Superior temporal gyrus (tissue), 1 donor: ENCODE measurements around the gene VGLL3.
"Not testable (repeated sequence)": the region's sequence is repeated elsewhere in the genome, so short reads cannot be mapped to it uniquely, and the experiment has no call there.

Experiments used
- DNase-seq: peaks from one replicate; pipeline ENCODE4 v3.0.0-alpha.2; 2016; ENCODE audit errors: extremely low spot score

Gene VGLL3

DNA sequence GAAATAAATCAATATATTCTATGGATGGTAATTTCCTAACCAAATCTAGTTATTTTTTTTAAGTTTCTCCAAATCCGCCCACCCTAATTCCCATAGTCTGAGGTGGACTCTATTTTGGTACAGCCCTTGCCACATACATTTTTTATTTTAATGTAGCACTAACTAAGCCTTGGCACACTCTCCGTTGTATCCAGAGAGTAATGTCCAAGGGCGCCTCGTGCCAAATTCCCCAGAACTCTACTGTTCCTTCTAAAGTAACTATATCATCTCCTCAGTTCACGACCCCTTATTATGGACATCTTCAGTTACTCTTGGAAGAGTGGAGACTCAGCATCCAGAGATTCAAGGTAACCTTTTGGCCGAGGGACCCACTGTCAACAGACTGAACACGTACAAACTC lies 1.3 kb downstream of the VGLL3 start:
- DNase-seq: no peak

GRCh38 chr3:86989006-86989405 lies 1.9 kb downstream of the VGLL3 start:
- no peak for DNase-seq

DNA sequence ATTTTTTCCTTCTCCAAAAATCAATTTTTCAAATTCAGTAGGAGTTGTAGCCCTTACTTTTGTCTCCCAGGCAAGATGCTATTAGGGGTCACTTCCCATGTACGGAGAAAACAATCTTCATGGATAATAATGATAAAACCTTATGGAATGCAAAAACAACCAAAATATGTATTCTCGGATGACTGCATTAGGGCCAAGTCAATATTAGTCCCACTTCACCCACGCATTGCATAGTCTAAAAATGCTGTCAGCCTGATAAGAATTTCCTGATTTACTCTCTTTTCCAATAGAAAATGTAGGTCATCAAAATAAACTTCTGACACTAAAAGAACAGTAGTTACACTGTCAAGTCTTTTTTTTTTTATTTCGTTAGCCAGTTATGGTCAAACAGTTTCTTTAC lies 2.7 kb downstream of the VGLL3 start:
- no peak for DNase-seq

GRCh38 chr3:86987421-86987715 lies 3.6 kb downstream of the VGLL3 start:
- no peak for DNase-seq

DNA sequence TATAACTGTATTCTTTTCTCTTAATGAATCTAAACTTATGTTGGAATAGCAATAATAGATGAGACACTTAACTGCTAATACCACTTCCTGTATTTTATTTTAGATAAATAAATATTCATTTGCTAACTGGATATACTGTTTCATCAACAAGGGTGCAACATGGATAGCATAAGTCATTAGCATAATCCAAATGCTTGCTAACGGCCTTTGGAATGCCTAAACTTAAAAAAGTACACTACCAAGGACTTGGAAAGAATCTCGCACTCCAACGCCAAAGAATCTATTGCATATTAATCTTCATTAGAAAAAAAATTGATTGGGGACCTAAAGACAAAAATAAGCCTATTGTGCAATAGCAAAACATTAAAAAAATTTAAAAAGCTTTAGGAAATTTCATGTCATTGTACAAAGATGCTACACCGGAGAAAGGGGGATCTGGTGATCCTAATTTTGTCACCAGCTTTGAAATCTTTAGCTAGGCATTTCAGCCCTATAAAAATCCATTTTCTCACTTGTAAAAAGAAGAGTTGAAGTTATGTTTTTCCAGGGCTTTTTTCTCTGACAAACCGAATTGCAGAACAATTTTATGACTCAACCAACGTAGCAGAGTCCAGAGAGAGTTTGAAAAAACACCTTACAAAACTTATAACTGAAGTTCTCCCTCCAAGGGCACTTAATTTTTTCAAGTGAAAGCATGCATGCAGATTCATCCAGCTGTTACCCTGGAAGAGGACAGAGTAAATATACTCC lies 4.1 kb downstream of the VGLL3 start:
- DNase-seq: no peak

DNA sequence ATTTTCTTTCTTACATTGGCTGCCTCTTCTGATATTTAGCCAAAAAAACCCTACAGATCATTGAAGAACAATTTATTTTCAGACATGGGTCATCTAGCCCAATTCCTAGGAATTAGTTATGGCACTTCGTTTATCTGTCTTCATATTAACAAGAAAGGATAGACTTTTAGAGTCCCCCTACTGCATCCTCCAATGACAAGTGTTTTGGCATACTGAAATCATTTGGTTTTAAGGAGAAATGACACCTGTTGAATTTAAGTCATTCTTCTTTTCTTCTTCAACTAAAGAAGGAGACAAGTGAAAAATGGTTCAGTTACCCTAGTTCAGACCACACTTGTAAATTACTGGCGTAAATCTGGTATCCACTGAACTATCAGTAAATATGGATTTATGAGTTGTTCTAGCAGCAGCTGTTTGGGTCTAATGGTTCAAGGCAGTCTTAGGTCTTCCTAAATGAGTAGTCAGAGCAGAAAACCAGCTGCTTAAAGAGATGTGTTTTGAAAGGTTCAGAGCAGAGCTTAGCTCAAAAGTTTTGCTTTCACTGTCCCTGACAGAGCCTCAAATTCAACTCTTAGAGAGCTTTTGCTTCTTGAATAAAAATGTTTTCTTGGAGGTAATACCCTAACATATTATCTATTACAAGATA lies 5.6 kb downstream of the VGLL3 start:
- DNase-seq: no peak

- no peak for DNase-seq
These were observed 6.7 kb downstream of the VGLL3 start for GRCh38 chr3:86984271-86984670.

DNA sequence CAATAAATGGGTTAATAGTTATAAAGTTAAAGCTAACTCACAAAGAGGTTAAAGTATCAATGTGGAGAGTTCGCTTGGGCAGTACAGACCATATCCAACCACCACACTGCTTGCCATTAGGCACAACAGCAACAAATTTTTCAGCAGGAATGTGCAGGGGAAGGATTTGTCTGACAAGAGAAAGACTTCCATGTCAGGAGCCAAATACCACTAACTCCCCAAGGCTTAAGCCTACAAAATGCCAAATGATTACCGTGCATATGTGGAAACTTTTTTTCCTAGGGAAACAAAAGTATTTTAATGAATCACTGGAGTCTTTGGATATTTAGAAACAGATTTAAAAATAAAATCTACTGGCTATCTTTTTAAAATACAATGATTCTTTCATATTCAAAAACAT lies 8.1 kb downstream of the VGLL3 start:
- DNase-seq: no peak

DNA sequence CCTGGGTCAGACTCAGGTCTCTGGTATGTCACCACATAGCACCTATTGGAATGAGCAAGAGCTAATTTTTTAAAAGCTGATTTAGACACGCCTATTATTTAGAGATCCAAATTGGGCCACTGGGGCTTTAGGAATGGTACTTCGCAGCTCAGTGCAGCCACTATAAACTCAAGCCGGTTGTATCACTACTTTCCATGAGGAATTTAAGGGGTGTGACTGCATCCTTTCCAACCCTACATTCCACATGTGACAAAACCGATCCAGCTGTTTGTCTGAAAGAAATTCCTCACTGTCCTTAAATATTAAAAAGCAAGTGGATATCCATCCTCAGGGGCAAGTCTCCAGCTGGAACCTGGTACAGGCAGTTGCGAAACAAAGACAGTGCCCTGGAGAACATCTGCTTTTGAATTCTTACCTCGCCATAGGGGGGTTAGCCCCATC lies 12.8 kb downstream of the VGLL3 start:
- DNase-seq: no peak

DNA sequence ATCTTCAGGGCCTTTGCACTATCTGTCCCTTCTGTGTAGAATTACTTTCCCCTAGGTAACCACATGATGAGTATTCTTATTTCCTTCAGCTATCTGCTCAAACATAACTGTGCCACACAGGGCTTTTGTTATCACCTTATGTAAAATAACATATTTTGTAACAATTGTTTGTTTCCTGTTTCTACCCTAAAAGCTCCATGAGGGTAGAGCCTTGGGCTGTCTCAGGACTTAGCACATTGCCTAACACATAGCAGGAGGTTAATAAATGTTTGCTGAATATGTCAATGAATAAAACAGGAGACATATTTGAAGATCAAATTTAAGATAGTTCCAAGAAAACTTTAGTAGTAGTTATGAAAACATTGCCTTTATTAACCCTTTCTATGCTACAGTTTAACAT lies 14.7 kb downstream of the VGLL3 start:
- DNase-seq: no peak

DNA sequence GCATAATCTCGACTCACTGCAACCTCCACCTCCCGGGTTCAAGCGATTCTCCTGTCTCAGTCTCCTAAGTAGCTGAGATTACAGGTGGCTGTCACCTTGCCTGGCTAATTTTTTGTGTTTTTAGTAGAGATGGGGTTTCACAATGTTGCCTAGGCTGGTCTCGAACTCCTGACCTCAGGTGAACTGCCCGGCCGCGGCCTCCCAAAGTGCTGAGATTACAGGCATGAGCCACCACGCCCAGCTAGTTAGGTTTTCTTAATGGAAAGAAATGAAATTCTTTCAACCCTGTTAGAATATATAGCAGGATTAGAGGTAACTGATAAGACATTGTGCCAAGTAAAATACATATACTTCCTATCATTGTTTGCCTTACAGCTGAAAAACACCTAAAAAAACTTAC lies 16.8 kb downstream of the VGLL3 start:
- not testable (repeated sequence) for DNase-seq

DNA sequence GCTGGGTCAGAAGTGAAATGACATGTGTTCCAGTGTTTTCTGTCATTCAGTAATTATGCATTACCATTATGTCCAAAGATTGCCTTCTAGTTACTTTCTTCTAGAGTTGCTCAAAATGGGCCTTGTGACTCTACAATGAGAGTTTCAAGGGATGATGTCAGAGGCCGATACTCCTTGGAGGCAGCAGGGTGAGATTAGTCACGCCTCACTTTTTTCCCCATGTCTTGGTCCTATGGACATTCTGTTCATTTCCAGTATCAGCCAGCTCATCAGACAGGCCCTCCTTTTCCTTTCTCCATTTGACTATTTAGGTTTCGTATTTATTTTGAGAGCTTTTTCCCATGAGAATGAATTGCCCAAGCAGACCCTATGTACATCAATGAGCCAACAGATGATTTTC lies 17.5 kb downstream of the VGLL3 start:
- no peak for DNase-seq

DNA sequence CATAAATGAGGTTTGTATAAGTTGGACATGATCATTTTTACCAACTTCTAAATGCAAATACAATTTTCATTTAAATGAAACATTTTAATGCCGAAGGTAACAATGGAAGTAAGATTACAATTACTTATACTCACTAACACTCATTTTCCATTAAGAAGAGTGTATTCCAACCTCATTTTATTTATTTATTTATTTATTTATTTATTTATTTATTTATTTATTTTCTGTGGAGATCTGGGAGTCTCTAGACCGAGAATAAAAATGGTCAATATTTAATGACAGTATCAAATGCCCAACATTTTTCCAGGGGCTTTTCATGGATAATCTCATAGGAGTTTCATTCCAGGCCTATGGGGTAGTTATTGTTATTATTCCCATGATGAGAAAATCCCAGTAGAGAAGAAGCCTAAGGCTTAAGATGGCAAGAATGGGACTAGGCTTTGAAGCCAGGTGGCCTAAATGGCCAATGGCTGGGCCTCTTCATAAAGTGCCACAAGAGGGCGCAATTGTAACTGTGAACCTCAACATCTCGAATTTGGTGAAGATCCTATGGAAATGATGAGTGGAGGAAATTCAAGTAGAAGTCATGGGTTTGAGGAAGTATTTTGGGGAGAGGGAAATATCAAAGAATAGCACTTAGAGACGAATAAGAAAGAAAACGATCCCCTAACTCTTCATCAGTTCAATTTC lies 21.3 kb downstream of the VGLL3 start:
- peak; percentile 21 for DNase-seq

DNA sequence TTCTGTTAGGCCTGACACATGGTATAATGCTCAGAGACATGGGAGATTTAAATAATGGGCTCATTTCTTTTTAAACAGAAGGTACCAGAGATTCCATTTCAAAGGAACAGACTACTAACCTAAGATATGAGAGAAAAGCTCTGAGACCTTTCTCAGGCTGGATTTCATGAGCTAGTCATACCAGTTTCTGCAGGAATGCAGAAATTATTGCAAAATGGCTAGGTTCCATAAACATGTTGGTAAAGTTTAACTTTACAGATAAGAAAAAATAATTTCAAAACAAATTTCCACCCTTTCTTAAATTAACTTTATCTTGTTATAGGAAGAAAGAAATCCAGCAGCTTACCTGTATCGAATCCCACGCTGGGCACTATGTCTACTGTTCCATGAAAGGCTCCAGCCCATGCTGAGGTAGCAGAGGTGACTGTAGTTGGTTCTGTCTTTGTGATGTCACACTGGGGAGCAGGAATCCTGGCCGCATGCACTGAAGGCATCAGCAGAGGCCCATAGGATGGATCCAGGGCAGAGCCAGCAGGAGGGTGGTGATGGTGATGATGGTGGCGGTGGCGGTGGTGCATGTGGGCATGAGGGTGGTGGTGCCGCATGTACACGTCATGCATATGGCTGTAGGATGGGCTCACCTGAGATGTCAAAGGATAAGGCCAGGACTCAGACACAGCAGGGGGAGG lies 22.6 kb downstream of the VGLL3 start:
- no peak for DNase-seq

- DNase-seq: no peak
These were observed 23.9 kb downstream of the VGLL3 start for GRCh38 chr3:86967062-86967461.

DNA sequence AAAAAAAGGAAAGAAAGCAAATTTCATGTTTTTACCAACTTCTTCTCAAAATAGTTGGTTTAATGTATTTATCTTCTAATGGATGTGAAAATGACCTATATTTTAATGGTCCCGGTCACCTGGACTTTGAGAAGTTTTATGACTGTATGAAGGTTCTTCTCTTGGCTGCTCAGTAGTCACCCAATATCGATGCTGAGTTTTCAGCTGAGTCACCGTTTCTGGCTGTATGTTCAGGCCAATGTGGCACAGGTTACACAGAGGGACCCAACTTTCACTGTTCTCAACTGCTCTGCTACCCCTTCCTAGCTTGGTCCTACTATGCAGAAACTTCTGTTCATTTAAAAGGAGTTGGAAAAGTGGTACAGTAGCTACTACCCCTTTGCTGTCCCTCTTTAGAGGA lies 25.8 kb downstream of the VGLL3 start:
- no peak for DNase-seq

DNA sequence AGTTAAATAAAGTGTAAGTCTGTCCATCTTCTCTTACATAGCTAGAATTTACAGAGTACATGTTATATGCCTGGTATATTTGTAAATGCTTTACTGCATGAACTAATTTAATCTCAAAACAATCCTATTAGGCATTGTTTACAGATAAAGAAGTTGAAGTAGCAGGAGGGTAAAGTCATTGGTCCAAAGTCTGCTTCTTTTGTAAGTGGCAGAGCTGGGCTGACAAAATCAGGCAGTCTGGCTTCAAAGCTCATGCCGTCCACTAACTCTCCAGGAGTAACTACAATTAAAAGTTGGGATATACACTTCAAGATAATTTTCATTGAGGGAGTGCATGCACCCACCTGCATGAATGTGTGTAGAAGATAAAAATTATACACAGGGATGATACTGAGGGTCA lies 27.3 kb downstream of the VGLL3 start:
- DNase-seq: no peak

- no peak for DNase-seq
These were observed 29.7 kb downstream of the VGLL3 start for GRCh38 chr3:86961297-86961696.

DNA sequence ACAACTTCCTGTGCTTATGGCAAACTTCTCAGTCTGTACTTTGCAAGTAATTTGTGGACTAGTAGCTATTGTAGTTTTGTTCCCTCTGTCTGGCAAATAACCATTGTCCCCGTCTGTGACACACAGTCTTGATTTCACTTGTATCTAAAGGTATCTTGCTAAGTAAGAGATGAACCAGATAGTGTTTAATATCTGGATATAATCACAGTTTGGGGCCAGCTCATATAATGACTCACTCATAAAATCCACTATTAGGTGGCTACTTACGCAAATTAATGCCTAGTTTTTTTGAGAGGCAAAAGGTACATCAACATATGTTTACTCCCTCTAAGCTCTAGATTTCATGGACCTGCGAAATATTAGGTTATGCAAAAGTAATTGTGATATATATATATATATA lies 30.4 kb downstream of the VGLL3 start:
- no peak for DNase-seq

- no peak for DNase-seq
These were observed 32.4 kb downstream of the VGLL3 start for GRCh38 chr3:86958534-86958933.

GRCh38 chr3:86954747-86955146 lies 36.2 kb downstream of the VGLL3 start:
- DNase-seq: no peak

- DNase-seq: no peak
These were observed 36.7 kb downstream of the VGLL3 start for GRCh38 chr3:86954226-86954625.

GRCh38 chr3:86951322-86951721 lies 39.6 kb downstream of the VGLL3 start:
- no peak for DNase-seq
